ENCODE measurements around the gene NAXD.

NAXD gene

DNA sequence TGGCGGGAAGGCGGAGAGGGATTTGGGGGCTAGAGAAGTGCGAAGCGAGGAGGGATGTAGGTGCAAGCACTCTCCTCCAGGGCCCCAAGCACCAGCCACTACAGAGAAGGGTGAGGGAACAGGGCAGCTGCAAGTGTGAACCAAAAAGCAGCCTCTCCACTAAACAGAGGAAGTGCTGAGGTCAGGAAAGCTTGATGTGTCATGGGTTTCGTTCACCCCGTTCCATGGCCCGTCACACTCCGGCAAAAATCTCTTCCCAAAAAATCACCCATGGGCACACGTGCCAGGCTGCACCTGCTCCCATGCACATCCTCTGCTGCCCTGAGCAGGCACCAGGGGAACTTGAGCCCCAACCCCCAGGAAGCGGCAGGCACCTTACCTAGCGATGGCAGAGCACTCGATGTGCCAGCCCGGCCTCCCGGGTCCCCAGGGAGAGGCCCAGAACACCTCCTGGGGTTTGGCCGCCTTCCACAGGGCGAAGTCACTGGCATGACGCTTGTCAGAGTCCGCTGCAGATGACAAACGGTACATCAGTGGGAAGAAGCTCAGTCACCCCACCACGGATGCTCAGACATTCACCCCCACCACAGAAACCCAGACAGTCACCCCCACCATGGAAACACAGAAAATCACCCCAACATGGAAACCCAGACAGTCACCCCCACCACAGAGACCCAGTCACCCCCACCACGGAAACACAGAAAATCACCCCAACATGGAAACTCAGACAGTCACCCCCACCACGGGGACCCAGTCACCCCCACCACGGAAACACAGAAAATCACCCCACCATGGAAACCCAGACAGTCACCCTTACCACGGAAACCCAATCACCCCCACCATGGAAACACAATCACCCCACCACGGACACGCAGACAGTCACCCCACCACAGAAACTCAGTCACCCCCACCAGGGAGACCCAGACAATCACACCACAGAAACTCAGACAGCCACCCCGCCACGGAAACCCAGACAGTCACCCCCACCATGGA is 61.5 kb downstream of the NAXD start:
- TF ChIP-seq, protein P1, sequence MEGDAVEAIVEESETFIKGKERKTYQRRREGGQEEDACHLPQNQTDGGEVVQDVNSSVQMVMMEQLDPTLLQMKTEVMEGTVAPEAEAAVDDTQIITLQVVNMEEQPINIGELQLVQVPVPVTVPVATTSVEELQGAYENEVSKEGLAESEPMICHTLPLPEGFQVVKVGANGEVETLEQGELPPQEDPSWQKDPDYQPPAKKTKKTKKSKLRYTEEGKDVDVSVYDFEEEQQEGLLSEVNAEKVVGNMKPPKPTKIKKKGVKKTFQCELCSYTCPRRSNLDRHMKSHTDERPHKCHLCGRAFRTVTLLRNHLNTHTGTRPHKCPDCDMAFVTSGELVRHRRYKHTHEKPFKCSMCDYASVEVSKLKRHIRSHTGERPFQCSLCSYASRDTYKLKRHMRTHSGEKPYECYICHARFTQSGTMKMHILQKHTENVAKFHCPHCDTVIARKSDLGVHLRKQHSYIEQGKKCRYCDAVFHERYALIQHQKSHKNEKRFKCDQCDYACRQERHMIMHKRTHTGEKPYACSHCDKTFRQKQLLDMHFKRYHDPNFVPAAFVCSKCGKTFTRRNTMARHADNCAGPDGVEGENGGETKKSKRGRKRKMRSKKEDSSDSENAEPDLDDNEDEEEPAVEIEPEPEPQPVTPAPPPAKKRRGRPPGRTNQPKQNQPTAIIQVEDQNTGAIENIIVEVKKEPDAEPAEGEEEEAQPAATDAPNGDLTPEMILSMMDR (IDR thresholded peaks at IDR 0.05; ENCODE audit: low read depth, low read length, missing control alignments): peak; percentile 27
- DNase-seq (ENCODE audit: low read depth): peak; percentile 34
- no peak overlapping the region; the same call in none of the 2 replicates for H3K4me3 ChIP-seq (ENCODE audit: low read depth, low read length)

DNA sequence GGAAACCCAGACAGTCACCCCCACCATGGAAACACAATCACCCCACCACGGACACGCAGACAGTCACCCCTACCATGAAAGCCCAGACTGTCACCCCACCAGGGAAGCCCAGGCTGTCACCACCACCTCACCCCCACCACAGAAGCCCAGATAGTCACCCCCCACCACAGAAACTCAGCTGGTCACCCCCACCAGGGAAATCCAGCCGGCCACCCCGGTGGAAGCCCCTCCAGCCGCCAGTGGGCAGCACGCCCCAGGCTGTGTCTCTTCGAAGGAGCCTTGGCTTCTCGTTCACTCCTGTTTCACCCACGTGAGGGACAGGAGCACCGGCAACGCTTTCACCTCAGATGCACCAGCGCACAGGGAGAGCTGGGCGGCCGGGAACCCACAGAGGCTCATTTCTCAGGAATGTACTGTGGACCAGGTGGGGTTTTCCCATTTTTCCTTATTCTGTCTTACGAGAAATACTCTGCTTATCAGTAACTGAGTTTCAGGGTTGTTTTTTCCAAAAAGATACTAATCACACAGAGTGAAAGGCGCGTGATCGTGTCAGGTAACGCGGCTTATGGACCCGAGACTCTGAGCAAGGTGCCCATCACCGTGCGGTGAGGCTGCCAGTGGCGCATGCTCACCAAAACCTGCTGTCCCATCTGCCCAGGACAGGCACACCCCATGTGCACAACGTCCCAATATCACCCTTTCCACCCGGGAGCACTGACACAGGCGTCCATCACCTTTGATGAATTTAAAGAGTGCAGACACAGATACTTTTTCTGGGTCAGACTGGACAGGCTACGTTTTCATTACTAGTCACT is 62.6 kb downstream of the NAXD start:
- TF ChIP-seq, protein P1 (IDR thresholded peaks at IDR 0.05; ENCODE audit: low read depth, low read length, missing control alignments): no peak
- no peak overlapping the region for H3K4me3 ChIP-seq (ENCODE audit: low read depth, low read length)
- no peak for DNase-seq (ENCODE audit: low read depth)

DNA sequence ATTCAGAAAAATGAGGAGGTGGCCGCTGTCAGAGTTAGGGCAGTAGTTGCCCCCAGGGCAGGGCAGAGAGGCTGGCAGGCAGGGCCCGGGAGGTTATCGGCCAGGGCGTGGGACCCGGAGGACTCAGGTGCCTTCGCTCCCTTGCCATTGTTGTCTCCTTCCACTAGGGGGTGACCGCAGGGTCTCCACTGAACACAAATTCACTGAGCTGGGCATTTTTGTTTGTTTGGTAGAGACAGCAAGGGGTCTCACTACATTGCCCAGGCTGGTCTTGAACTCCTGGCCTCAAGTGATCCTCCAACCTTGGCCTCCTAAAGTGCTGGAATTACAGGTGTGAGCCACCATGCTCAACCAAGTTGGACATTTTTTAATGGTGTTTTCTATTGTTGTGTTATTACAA is 65.5 kb downstream of the NAXD start:
- TF ChIP-seq, protein P1 (IDR thresholded peaks at IDR 0.05; ENCODE audit: low read depth, low read length, missing control alignments): peak; percentile 69

DNA sequence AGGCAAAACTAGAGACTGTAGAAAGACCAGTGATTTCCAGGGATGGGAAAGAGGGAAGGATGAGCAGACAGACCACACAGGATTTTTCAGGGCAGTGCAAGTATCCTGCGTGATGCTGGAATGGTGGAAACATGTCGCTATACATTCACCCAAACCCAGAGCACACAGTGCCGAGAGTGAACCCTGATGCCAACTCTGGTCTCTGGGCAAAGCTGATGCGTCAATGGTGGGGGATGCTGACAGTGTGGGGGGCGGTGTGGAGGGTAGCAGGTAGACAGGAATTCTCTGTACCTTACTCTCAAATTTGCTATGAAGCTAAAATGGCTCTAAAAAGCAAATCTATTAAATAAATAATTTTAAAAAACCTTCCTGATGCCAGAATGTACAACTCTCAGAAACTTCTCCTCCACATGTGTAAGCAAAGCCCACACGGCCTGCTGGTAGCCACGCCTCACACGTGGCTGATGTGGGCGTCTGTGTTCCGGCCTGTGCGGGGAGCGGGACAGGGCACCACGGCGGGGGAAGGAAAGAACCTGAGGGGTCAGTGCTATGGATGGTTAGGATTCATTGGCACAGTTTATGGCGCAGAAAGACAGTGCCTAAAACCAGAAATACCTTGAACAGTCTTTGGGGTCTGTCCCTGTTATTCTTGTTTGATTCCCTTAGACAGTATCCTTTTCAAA is 66.7 kb downstream of the NAXD start:
- TF ChIP-seq, protein P1 (IDR thresholded peaks at IDR 0.05; ENCODE audit: low read depth, low read length, missing control alignments): no peak
- no peak overlapping the region for H3K4me3 ChIP-seq (ENCODE audit: low read depth, low read length)

More for the DNA sequence above, 65.5 kb downstream of the NAXD start:
- H3K4me3 ChIP-seq (ENCODE audit: low read depth, low read length): no peak overlapping the region
- no peak for DNase-seq (ENCODE audit: low read depth)

DNA sequence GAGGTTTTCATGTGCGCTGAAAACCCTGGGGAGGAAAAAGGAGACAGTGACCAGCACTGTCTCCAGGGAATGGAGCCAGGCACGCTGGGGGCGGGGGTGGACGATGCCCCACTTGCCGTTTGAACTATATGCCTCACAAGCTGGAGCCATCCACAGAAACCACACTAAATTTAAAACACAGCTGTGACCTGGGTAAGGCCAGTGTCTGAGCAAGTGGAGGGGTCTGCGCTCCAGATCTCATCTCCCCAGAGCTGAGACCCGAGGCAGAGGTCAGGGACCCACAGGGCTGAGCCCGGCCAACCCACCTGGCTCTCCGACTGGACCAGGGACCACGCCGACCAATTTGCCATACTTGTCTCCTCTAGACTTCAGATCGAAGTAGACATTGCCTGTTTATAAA is 67.4 kb downstream of the NAXD start:
- DNase-seq (ENCODE audit: low read depth): no peak
- TF ChIP-seq, protein P1 (IDR thresholded peaks at IDR 0.05; ENCODE audit: low read depth, low read length, missing control alignments): no peak
- H3K4me3 ChIP-seq (ENCODE audit: low read depth, low read length): no peak overlapping the region

More for the DNA sequence above, 66.7 kb downstream of the NAXD start:
- no peak for DNase-seq (ENCODE audit: low read depth)

DNA sequence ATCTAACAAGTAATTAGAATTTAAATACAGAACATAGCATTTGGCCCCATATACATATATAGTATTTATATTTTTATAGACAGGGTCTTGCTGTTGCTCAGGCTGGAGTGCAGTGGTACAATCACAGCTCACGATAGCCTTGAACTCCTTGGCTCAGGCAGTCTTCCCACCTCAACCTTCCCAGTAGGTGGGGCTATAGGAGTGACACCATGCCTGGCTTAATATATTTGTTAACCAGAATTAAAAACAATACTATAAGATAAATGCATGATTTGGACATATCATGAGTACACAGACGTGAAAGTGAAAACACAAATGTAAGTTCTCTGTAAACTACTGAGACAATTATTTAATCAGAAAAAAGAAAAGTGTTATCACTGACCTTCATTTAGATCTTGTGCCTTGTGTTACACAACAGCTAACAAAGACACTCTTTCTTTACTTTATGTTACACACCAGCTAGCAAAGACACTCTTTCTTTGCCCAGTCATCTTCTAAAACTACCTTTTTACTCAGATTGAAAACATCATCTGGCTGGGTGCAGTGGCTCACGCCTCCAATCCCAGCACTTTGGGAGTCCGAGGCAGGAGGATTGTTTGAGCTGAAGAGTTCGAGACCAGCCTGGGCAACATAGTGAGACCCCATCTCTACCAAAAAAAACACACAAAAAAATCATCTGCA is 68.0 kb downstream of the NAXD start:
- no peak for DNase-seq (ENCODE audit: low read depth)
- TF ChIP-seq, protein P1 (IDR thresholded peaks at IDR 0.05; ENCODE audit: low read depth, low read length, missing control alignments): no peak
- H3K4me3 ChIP-seq (ENCODE audit: low read depth, low read length): no peak overlapping the region

Data from GM12864 (cell line).